ENCODE measurements around the gene CNOT8. TPM values are rescaled to one million over a fixed set of nuclear protein-coding genes. Genes with fewer than 3 reads are reported as not detected.

CNOT8 gene
- total and polyA plus RNA-seq, 9 of the 15 experiments (the other 6 are each of a cell fraction or from before 2014, with no cell fraction given) = 15.2 to 68.9 (median 52.1) TPM

- TF ChIP-seq USF1 (CRISPR knock-in tag; IDR thresholded peaks at IDR 0.05) (no peak), TFAP4 (CRISPR knock-in tag; IDR thresholded peaks at IDR 0.05; ENCODE audit: borderline replicate concordance) (peak; percentile 64; the same call in 1 of the 2 replicates), CC2D1A (IDR thresholded peaks at IDR 0.05) (no peak), ZBTB9 (CRISPR knock-in tag; IDR thresholded peaks at IDR 0.05) (no peak), VEZF1 (CRISPR knock-in tag; IDR thresholded peaks at IDR 0.05) (no peak), ZNF639 (CRISPR knock-in tag; conservative IDR thresholded peaks at IDR 0.05 in 1 of 2, IDR thresholded peaks at IDR 0.05 in 1 of 2) (no peak), POLR2AphosphoS2 (IDR thresholded peaks at IDR 0.05; ENCODE audit: low read length) (peak; percentile 69; the same call in 1 of the 2 replicates), MTF1 (CRISPR knock-in tag; IDR thresholded peaks at IDR 0.05; ENCODE audit: borderline replicate concordance) (no peak), U2AF1 (optimal IDR thresholded peaks at IDR 0.05; ENCODE audit: low read depth, low read length) (no peak), CHD1 (IDR thresholded peaks at IDR 0.05; ENCODE audit: low read length) (no peak), TCF15 (CRISPR knock-in tag; IDR thresholded peaks at IDR 0.05) (no peak), CTBP1 (IDR thresholded peaks at IDR 0.05; ENCODE audit: borderline replicate concordance) (0 out of 2 replicates have a peak, but pooled peaks have one; percentile 12), POLR2A (conservative IDR thresholded peaks at IDR 0.05) (0 out of 2 replicates have a peak, but pooled peaks have one; percentile 42), ARID3A (IDR thresholded peaks at IDR 0.05; ENCODE audit: borderline replicate concordance, low read depth, low read length) (no peak), ARID1B (IDR thresholded peaks at IDR 0.05) (peak; percentile 68), TEAD4 (IDR thresholded peaks at IDR 0.05; ENCODE audit: low read length) (no peak; the same call in 1 of the 2 replicates), TEAD4 (CRISPR knock-in tag; IDR thresholded peaks at IDR 0.05; ENCODE audit: borderline replicate concordance) (no peak)
Measured at GRCh38 chr5:154818471-154819116, 39.8 kb upstream of the CNOT8 start (continued).
